K562 (cell line): ENCODE results near the gene PRKAA1. TPM values are rescaled to one million over a fixed set of nuclear protein-coding genes. Genes with fewer than 3 reads are reported as not detected.

Experiments used
- ATAC-seq: fragments of 200-7000 bp; cut with Tn5 transposase; 3 replicates; pipeline ENCODE4 v1.9.1; 2020; ENCODE audit warnings: moderate library complexity
- BruUV-seq: library from RNA; stranded (reverse); fragments of 400-500 nt; replicated peaks from 2 replicates; lab custom pipeline; 2021; lab: Mats Ljungman, UMichigan
- CTCF ChIA-PET: fragments of 300-600 bp; formaldehyde crosslinking; extraction: SDS; loops from one replicate; lab custom pipeline; 2021; ENCODE audit warnings: low intra/inter-chr PET ratio; lab: Yijun Ruan, JAX
- POLR2A ChIA-PET: fragments of 300-600, 350-650 bp; sonication (Branson Sonifier 250); formaldehyde crosslinking; extraction: SDS; loops from one replicate; lab custom pipeline; 2021; ENCODE audit warnings: antibody characterized with exemption, inconsistent platforms; lab: Yijun Ruan, JAX
- DNase-seq, 4 experiments: peaks; one replicate each; pipeline versions ENCODE4 v3.0.0 to v3.0.0-alpha.2; 2011 to 2018; ENCODE audit warnings: low spot score in 3 of 4, mixed read lengths in 3 of 4; ENCODE audit errors: extremely low read depth in 1 of 4
- FAIRE-seq: peaks from 2 replicates; lab custom pipeline; 2011; peaks lifted over from hg19 to GRCh38; lab: Jason Lieb, UNC
- H2AFZ ChIP-seq: 2 replicates; pipeline ENCODE4 v1.6.0; 2011; ENCODE audit warnings: low read depth, low read length, control low read depth, inconsistent platforms
- H3K27ac ChIP-seq: fragments of 200-600 bp; 3 replicates; pipeline ENCODE4 v1.8.0; 2011; ENCODE audit warnings: low read depth, mild to moderate bottlenecking, control low read depth, inconsistent platforms, low read length, moderate library complexity, mixed read lengths; ENCODE audit errors: extremely low read depth
- H3K27me3 ChIP-seq, 2 experiments: fragments of 300-600 bp in 1 of 2; 2 replicates in 1 of 2; 3 replicates in 1 of 2; pipeline versions ENCODE4 v1.6.0 to v1.8.0; 2011; ENCODE audit warnings: inconsistent platforms in 2 of 2, low read length in 2 of 2, mild to moderate bottlenecking in 1 of 2, mixed read lengths in 1 of 2, moderate library complexity in 1 of 2; ENCODE audit not compliant: control insufficient read depth in 2 of 2, insufficient read depth in 2 of 2
- H3K36me3 ChIP-seq: fragments of 300-600 bp; 3 replicates; pipeline ENCODE4 v1.8.0; 2011; ENCODE audit warnings: mild to moderate bottlenecking, low read length, inconsistent platforms; ENCODE audit not compliant: control insufficient read depth, insufficient read depth
- H3K4me1 ChIP-seq, 2 experiments: fragments of 200-600 bp in 1 of 2; replicated peaks in 1 of 2; 2 replicates in 1 of 2; 3 replicates in 1 of 2; pipeline versions ENCODE4 v1.5.1 to v1.8.0; 2011; ENCODE audit warnings: inconsistent platforms in 2 of 2, low read length in 2 of 2, mild to moderate bottlenecking in 1 of 2, mixed read lengths in 1 of 2, moderate library complexity in 1 of 2; ENCODE audit not compliant: control insufficient read depth in 2 of 2, insufficient read depth in 2 of 2
- H3K4me2 ChIP-seq: 2 replicates; pipeline ENCODE4 v1.6.1; 2011; ENCODE audit warnings: low read length, control low read depth, inconsistent platforms, mixed read lengths; ENCODE audit not compliant: insufficient read depth
- H3K4me3 ChIP-seq: fragments of 200-600 bp; sonication (generic), shearing (Covaris generic); 2 replicates; pipeline ENCODE4 v1.5.1; 2016; ENCODE audit warnings: control low read depth, inconsistent platforms
- H3K79me2 ChIP-seq: fragments of 200-600 bp; 3 replicates; pipeline ENCODE4 v1.8.0; 2011; ENCODE audit warnings: low read length, inconsistent platforms; ENCODE audit not compliant: control insufficient read depth, insufficient read depth
- H3K9ac ChIP-seq, 2 experiments: 2 replicates each; pipeline versions ENCODE4 v1.6.0 to v1.6.1; 2011; ENCODE audit warnings: low read depth in 2 of 2, low read length in 2 of 2, control low read depth in 1 of 2, inconsistent platforms in 1 of 2, mild to moderate bottlenecking in 1 of 2, mixed read lengths in 1 of 2; ENCODE audit not compliant: insufficient read depth in 1 of 2
- H3K9me1 ChIP-seq: one replicate; pipeline ENCODE4 v1.6.0; 2011; ENCODE audit warnings: inconsistent platforms, mild to moderate bottlenecking, low read length, moderate library complexity; ENCODE audit not compliant: control insufficient read depth, insufficient read depth
- H3K9me3 ChIP-seq: replicated peaks from 2 replicates; pipeline ENCODE4 v1.5.1; 2011; ENCODE audit warnings: low read depth, low read length, inconsistent platforms; ENCODE audit not compliant: control insufficient read depth, insufficient read depth
- H4K20me1 ChIP-seq: replicated peaks from 2 replicates; pipeline ENCODE4 v1.6.1; 2011; ENCODE audit warnings: low read length, inconsistent platforms, mixed read lengths; ENCODE audit not compliant: control insufficient read depth, insufficient read depth
- GTF2B ChIP-seq: IDR thresholded peaks from 2 replicates; pipeline ENCODE4 v1.6.1; 2011; ENCODE audit not compliant: insufficient read length; ENCODE audit errors: extremely low read depth
- MITF ChIP-seq: IDR thresholded peaks from 2 replicates; pipeline ENCODE4 v1.6.1; 2014; ENCODE audit warnings: antibody characterized with exemption
- SMARCA4 ChIP-seq: fragments of 450-650 bp; IDR thresholded peaks from 2 replicates; pipeline ENCODE4 v1.6.1; 2016
- TCF15 ChIP-seq: fragments of 250-450 bp; sonication (Bioruptor Pico); IDR thresholded peaks from 2 replicates; pipeline ENCODE4 v1.8.0; 2022; ENCODE audit warnings: moderate library complexity, mild to moderate bottlenecking, inconsistent platforms
- ZNF124 ChIP-seq: sonication (generic); formaldehyde crosslinking; IDR thresholded peaks from 2 replicates; pipeline ENCODE4 v1.8.1; 2022; ENCODE audit warnings: missing genetic modification reagents
- ZNF232 ChIP-seq: sonication (generic); formaldehyde crosslinking; IDR thresholded peaks from 2 replicates; pipeline ENCODE4 v1.8.0; 2022; ENCODE audit warnings: mild to moderate bottlenecking, missing genetic modification reagents
- WGBS: fragments of 100-300 bp; shearing (Covaris generic); methylation state at CpG from one replicate; pipeline ENCODE4 v1.1.6; 2016; ENCODE audit warnings: low coverage, mixed read lengths; ENCODE audit not compliant: insufficient coverage; ENCODE audit errors: missing lambda C conversion rate; 5-methylcytosine and 5-hydroxymethylcytosine counted together
- in situ Hi-C: fragments of 300-500 bp; cut with MboI; formaldehyde crosslinking; loops from 4 replicates; pipeline ENCODE4 v1.15.0; 2018; ENCODE audit warnings: inconsistent platforms, mixed read lengths
- intact Hi-C: fragments of 100-400 bp; cut with micrococcal nuclease; formaldehyde crosslinking; loops from 2 replicates; pipeline ENCODE4 v1.14.2; 2022
- polyA plus RNA-seq, 8 experiments: library from polyadenylated mRNA; depleted of rRNA in 4 of 8; stranded (reverse) in 5 of 8; unstranded in 3 of 8; fragments of >200 nt; fragmentation: Nextera tagmentation in 2 of 8; fragmentation: Illumina TruSeq in 1 of 8; extraction: Ambion mirVana in 2 of 8; extraction: Trizol in 1 of 8; gene quantifications; 2 replicates each; pipeline versions ENCODE4 v1.2.1 to v1.2.3, GENCODE V29; 2011 to 2014; ENCODE audit warnings: inconsistent platforms in 1 of 8, missing spikeins in 1 of 8
- total RNA-seq, 7 experiments: library from RNA; depleted of rRNA in 6 of 7; stranded (reverse); fragments of >200 nt in 6 of 7; fragmentation: Illumina TruSeq in 2 of 7; extraction: Trizol in 2 of 7; gene quantifications; 2 replicates each; pipeline versions ENCODE4 v1.2.1 to v1.2.3, GENCODE V29; 2011 to 2021; ENCODE audit warnings: low replicate concordance in 1 of 7

PRKAA1 gene
- total and polyA plus RNA-seq, 9 of the 15 experiments (the other 6 are each of a cell fraction or from before 2014, with no cell fraction given), result 24.5 to 84.0 (median 51.4) TPM

GRCh38 chr5:40844565-40844964 is 46.4 kb upstream of the PRKAA1 start (continued):
- TF ChIP-seq ZNF124, result no peak

- 14% methylated on average over 2 of the region's 2 CpGs for WGBS
- Histone ChIP-seq H2AFZ (peak overlapping the region; percentile 97), H3K9me1 (no peaks in the 10 kb centered on the region), H3K27ac (no peak overlapping the region), H3K4me3 (peak overlapping the region; percentile 45; the same call in 1 of the 2 replicates), H3K4me2 (peak overlapping the region; percentile 80), H3K27me3 (no peaks in the 10 kb centered on the region), H3K79me2 (peaks cover 4% of the 10 kb centered on the region; the same call in 1 of the 3 replicates), H3K9ac (peak overlapping the region in 1 of 2 experiments; percentile 88; a peak in 2 of 4 replicates), H3K4me1 (peaks cover 0 to 2% of the 10 kb centered on the region in 2 experiments; a peak in 1 of 5 replicates), H3K9me3 (no peaks in the 10 kb centered on the region), H3K36me3 (no peaks in the 10 kb centered on the region), H4K20me1 (no peaks in the 10 kb centered on the region)
- TF ChIP-seq SMARCA4 (no peak), GTF2B (no peak), ZNF232 (CRISPR knock-in tag) (no peak), MITF (no peak), TCF15 (CRISPR knock-in tag) (no peak)
- ATAC-seq (peak; percentile 15), DNase-seq (no peak), FAIRE-seq (no peak)
- ChIA-PET CTCF (no interaction called here), POLR2A (interaction anchor here (0.8 to 1.9 kb wide), 8 partner anchors 10 to 40 kb away, joined by 3 to 17 read pairs (median 6); no protein-coding TSS in a partner anchor)
- BruUV-seq, result no TSS peak
- intact Hi-C loops, result no loop called here
- in situ Hi-C loops, result no loop called here
Observed at GRCh38 chr5:40842351-40842750, 44.2 kb upstream of the PRKAA1 start.
